Endothelial cell of umbilical vein (primary cell): ENCODE results near the gene NEK2.

ENCODE experiments used
- CTCF ChIP-seq, 2 donors: IDR thresholded peaks; 1 replicate in 1 of 2; 2 replicates in 1 of 2; pipeline ENCODE4 v1.5.1; 2011; ENCODE audit warnings: low read length in 2 of 2, mild to moderate bottlenecking in 2 of 2, moderate library complexity in 2 of 2, control low read depth in 1 of 2, inconsistent platforms in 1 of 2, low read depth in 1 of 2; ENCODE audit not compliant: insufficient read depth in 1 of 2; ENCODE audit errors: extremely low read depth in 1 of 2
- EZH2 ChIP-seq: IDR thresholded peaks from 2 replicates; pipeline ENCODE4 v1.6.1; 2012; ENCODE audit warnings: borderline replicate concordance, low read depth, mild to moderate bottlenecking, moderate library complexity, low read length, inconsistent platforms; ENCODE audit not compliant: severe bottlenecking

- TF ChIP-seq EZH2 (no peak), CTCF (IDR thresholded peaks at IDR 0.05; ENCODE audit: extremely low read depth in 1 of 2, insufficient read depth in 1 of 2, low read depth in 1 of 2, low read length in 2 of 2) (no peak)
Observed at GRCh38 chr1:211676761-211677160, 1.3 kb upstream of the NEK2 start.
